GM19467 (cell line): ENCODE measurements around the gene SNAI1.
"Not testable (repeated sequence)": the region's sequence is repeated elsewhere in the genome, so short reads cannot be mapped to it uniquely, and the experiment has no call there.

ENCODE experiments used
- ATAC-seq: cut with Tn5 transposase; IDR thresholded peaks from one replicate; pipeline ENCODE4 v1.9.1; 2021; ENCODE audit warnings: mild to moderate bottlenecking, moderate library complexity; ENCODE audit not compliant: unreplicated experiment

The SNAI1 gene

DNA sequence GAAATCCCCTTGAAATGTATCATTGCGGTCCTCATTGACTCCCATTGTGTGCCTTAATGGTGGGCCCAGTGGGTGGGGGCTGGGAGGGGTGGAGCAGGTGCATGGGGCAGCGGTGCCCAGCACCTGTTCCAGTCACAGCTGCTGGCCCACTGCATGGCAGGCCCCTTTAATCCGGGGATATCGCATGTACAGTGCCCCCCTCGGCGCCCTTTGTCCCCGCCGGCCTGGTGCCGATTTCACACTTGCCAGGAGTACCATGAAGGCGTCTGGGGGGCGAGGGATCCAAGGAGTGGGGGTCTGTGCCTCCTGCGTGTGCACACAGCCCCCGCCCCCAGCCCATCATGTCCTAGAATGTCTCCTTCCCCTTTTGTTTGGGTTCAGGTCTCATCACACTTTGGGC lies 2.8 kb downstream of the SNAI1 start:
- ATAC-seq, result no peak

DNA sequence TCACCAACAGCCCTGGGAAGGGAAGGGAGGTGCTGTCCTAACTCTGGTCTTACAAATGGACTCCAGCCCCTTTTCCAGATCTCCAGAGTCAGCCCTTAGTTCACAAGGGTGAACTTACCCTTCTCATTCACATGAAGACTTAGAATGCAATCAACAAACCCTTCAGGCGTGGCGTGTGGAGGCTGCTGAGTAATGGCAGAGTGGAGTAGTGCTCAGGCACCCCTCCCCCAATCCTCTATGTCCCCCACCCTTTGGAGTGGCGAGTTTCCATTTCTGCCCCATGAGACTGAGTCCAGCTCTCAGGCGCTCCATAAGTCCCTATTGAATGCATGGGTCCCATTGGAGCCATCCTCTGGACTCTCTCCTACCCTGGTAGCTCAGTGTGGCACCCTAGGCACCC lies 3.3 kb downstream of the SNAI1 start:
- no peak for ATAC-seq

- ATAC-seq, result no peak
Observed at GRCh38 chr20:49987015-49987867, 4.5 kb downstream of the SNAI1 start.

- ATAC-seq, result no peak
Observed at GRCh38 chr20:49987868-49988690, 5.3 kb downstream of the SNAI1 start.

GRCh38 chr20:49989234-49990065 lies 6.7 kb downstream of the SNAI1 start:
- no peak for ATAC-seq

GRCh38 chr20:49990271-49990720 lies 7.5 kb downstream of the SNAI1 start:
- ATAC-seq, result no peak

GRCh38 chr20:49993301-49993751 lies 10.5 kb downstream of the SNAI1 start:
- ATAC-seq, result no peak

DNA sequence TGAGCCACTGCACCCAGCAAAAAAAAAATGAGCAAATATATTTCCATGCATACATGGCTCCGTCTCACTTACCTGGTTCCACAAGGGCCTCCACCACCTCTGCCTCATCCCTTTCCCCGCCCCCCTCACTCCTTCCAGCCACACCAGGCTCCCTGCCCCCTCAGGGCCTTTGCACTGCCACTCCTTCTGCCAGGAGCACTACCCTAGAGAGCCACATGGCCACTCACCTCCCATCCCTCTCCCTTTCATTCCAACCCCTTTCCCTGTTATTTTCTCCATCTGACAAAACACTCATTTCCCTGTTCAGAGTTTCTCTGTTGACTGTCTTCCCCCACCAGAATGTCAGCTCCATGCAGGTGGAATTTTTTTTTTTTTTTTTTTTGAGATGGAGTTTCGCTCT lies 12.8 kb downstream of the SNAI1 start:
- no peak for ATAC-seq

DNA sequence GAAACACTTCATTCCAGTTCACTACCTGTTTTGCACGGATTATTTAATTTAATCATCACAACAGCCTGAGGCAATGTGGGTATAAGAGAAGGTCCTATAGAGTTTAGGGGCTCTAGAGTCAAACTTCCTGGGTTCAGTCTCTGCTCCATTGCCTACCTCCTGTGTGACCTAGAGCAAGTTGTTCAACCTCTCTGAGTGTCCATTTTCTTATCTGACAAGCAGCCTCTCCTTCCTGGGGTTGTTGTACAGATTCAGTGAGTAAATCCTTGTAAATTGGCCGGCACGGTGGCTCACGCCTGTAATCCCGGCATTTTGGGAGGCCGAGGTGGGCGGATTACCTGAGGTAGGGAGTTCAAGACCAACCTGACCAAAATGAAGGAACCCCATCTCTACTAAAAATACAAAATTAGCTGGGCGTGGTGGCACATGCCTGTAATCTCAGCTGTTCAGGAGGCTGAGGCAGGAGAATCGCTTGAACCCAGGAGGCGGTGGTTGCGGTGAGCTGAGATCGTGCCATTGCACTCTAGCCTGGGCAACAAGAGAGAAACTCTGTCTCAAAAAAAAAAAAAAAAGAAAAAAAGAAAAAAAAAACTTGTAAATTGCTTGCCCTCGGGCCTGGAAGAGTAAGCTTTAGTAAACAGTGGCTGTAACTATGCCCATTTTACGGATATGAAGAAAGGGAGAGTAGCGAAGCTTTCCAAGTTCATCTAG lies 15.9 kb downstream of the SNAI1 start:
- ATAC-seq, result not testable (repeated sequence)

- ATAC-seq, result peak; percentile 50
Observed at GRCh38 chr20:49999329-49999728, 16.5 kb downstream of the SNAI1 start.

GRCh38 chr20:50000548-50001222 lies 17.9 kb downstream of the SNAI1 start:
- not testable (repeated sequence) for ATAC-seq

GRCh38 chr20:50001784-50002311 lies 19.1 kb downstream of the SNAI1 start:
- ATAC-seq, result no peak

GRCh38 chr20:50003253-50003656 lies 20.5 kb downstream of the SNAI1 start:
- no peak for ATAC-seq

GRCh38 chr20:50004229-50004628 lies 21.4 kb downstream of the SNAI1 start:
- no peak for ATAC-seq

DNA sequence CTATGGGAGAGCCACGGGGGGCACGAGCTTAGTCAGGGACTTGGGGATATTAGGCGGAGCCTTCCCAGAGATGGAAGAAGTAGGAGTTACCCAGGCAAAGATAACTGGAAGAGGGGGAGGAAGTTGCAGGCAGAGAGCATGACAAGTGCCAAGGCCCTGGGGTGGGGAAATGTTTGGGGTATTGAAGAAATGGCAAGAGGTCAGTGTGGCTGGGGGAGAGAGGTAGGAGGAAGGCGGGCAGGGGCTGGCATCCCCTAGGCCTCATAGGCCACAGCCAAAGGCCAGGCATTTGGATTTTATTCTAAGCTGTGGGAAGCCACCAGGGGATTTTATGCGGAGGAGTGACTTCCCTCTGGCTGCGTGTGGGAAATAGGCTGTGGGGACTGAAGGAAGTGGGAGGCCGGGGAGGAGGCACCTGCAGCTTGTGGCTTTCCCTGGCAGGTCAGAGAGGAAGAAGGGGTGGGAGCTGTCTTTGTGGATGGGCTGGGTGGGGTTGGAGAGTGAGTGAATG lies 22.7 kb downstream of the SNAI1 start:
- no peak for ATAC-seq

GRCh38 chr20:50007369-50007768 lies 24.6 kb downstream of the SNAI1 start:
- no peak for ATAC-seq

DNA sequence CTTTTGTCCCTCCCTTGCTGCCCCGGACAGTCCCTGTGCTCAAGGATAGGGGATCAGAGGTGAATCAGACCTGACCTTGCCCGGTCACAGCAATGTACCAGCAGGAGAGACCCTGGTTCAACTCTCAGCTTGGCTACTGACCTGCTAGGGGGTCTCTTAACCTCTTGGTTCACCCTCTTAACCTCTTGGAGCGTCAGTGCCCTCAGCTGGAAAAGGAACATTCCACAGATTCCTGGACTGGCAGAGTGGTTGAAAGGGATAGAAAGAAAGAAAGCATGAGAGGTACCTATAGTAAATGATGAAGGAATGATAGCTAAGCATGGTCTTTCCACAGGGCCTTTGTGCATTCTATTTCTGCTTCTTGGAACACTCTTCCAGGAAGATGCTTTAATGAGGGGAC lies 25.2 kb downstream of the SNAI1 start:
- ATAC-seq, result no peak

DNA sequence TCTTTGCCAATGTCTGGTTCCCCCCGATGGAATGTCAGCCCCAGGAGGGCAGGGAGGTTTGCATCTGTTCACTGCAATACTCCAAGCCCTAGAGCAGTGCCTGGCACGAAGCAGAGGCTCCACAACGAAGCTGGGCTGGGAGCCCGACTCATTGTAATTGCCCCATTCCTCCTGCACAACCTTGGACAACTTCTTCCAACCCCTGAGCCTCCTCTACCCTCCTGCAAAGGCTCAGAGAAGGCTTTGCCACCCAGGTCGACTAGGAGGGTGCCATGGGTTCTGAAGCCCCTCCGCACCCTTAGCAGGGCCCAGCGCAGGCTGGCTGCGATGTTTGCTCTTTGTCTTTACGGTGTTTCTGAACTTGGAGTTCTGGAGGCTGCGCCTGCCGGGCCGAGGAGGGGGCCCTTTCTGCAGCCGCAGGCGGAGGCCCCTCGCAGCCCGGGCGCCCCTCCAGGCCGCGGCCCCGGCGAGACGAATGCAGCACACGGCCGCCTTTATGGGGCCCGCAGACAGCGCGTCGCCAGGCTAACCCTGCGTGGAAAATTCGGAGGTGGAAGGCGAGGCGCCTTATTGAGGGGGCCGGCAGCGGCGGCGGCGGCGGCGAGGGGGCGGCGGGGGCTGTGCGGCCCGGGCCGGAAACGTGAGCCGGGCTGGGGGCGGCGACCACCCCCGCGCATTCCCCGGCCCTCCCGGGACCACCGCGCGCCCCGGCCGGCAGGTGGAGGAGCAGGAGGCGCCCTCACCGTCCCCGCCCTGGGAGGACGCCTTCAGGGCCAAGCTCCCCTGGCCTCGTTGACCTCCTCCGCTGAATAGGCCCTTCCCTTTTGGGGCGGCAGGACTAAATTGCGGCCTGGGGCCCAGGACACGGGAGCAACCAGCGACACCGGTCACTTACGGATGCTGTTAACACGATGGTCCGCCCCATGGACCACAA lies 27.0 kb downstream of the SNAI1 start:
- no peak for ATAC-seq
